ENCODE results near the gene DYRK1B. TPM values are rescaled to one million over a fixed set of nuclear protein-coding genes. Genes with fewer than 3 reads are reported as not detected.
"Not testable (repeated sequence)": the region's sequence is repeated elsewhere in the genome, so short reads cannot be mapped to it uniquely, and the experiment has no call there.

The DYRK1B gene
- polyA plus RNA-seq, 1 donor, result 27.6 TPM

- H3K4me3 ChIP-seq (ENCODE audit: low read length); H3K4me1 ChIP-seq (ENCODE audit: control insufficient read depth, insufficient read depth, low read length); H3K27ac ChIP-seq (ENCODE audit: low read length); H3K9me3 ChIP-seq (ENCODE audit: control insufficient read depth, low read depth, low read length); H3K27me3 ChIP-seq (ENCODE audit: control insufficient read depth, insufficient read depth, low read length); H3K36me3 ChIP-seq (ENCODE audit: control insufficient read depth, insufficient read depth, low read length); DNase-seq: not testable (repeated sequence)
- no CpG with 5 or more reads among the region's 11 CpGs for WGBS (ENCODE audit: insufficient coverage, low lambda C conversion rate)
Observed at GRCh38 chr19:39876486-39876885, 42.5 kb upstream of the DYRK1B start.

GRCh38 chr19:39875401-39875864, 41.5 kb upstream of the DYRK1B start:
- WGBS (ENCODE audit: insufficient coverage, low lambda C conversion rate), result no CpG with 5 or more reads among the region's 43 CpGs
- H3K27me3 ChIP-seq (ENCODE audit: control insufficient read depth, insufficient read depth, low read length); DNase-seq; H3K4me3 ChIP-seq (ENCODE audit: low read length); H3K27ac ChIP-seq (ENCODE audit: low read length); H3K36me3 ChIP-seq (ENCODE audit: control insufficient read depth, insufficient read depth, low read length); H3K9me3 ChIP-seq (ENCODE audit: control insufficient read depth, low read depth, low read length); H3K4me1 ChIP-seq (ENCODE audit: control insufficient read depth, insufficient read depth, low read length): not testable (repeated sequence)

- Histone ChIP-seq H3K36me3 (ENCODE audit: control insufficient read depth, insufficient read depth, low read length) (peaks cover 7% of the 10 kb centered on the region), H3K4me3 (ENCODE audit: low read length) (no peak overlapping the region), H3K4me1 (ENCODE audit: control insufficient read depth, insufficient read depth, low read length) (no peaks in the 10 kb centered on the region), H3K27ac (ENCODE audit: low read length) (no peak overlapping the region), H3K9me3 (ENCODE audit: control insufficient read depth, low read depth, low read length) (no peaks in the 10 kb centered on the region), H3K27me3 (ENCODE audit: control insufficient read depth, insufficient read depth, low read length) (no peaks in the 10 kb centered on the region)
- no CpG with 5 or more reads among the region's 1 CpG for WGBS (ENCODE audit: insufficient coverage, low lambda C conversion rate)
- DNase-seq, result no peak
Observed at GRCh38 chr19:39874404-39874803, 40.4 kb upstream of the DYRK1B start.

DNA sequence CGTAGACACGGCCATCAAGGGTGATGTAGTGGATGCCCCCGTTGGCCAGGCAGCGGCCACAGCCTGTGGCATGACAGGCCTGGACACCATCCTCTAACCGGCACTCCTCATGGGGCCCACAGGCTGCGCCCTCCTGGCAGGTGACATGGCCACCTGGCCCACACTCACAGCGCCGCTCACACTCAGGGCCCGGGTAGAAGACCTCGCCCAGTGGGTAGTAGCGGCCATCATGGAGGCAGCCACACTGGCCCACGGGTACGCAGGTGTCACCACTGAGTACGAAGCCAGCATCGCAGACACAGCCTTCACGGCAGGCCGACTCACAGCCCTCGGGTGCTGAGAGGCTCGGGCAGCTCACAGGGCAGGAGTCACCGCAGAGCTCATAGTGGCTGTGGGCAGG, 39.4 kb upstream of the DYRK1B start:
- H3K27ac ChIP-seq (ENCODE audit: low read length), result no peak overlapping the region
- H3K4me1 ChIP-seq (ENCODE audit: control insufficient read depth, insufficient read depth, low read length), result no peaks in the 10 kb centered on the region
- no peak for DNase-seq
- H3K9me3 ChIP-seq (ENCODE audit: control insufficient read depth, low read depth, low read length), result no peaks in the 10 kb centered on the region
- no peaks in the 10 kb centered on the region for H3K27me3 ChIP-seq (ENCODE audit: control insufficient read depth, insufficient read depth, low read length)
- no CpG with 5 or more reads among the region's 20 CpGs for WGBS (ENCODE audit: insufficient coverage, low lambda C conversion rate)
- H3K36me3 ChIP-seq (ENCODE audit: control insufficient read depth, insufficient read depth, low read length), result peaks cover 10% of the 10 kb centered on the region
- H3K4me3 ChIP-seq (ENCODE audit: low read length), result no peak overlapping the region

GRCh38 chr19:39871886-39872866, 38.2 kb upstream of the DYRK1B start:
- Histone ChIP-seq H3K36me3 (ENCODE audit: control insufficient read depth, insufficient read depth, low read length) (peaks cover 15% of the 10 kb centered on the region), H3K4me1 (ENCODE audit: control insufficient read depth, insufficient read depth, low read length) (no peaks in the 10 kb centered on the region), H3K27ac (ENCODE audit: low read length) (no peak overlapping the region), H3K27me3 (ENCODE audit: control insufficient read depth, insufficient read depth, low read length) (no peaks in the 10 kb centered on the region), H3K9me3 (ENCODE audit: control insufficient read depth, low read depth, low read length) (no peaks in the 10 kb centered on the region), H3K4me3 (ENCODE audit: low read length) (no peak overlapping the region)
- WGBS (ENCODE audit: insufficient coverage, low lambda C conversion rate), result no CpG with 5 or more reads among the region's 47 CpGs
- DNase-seq, result no peak

DNA sequence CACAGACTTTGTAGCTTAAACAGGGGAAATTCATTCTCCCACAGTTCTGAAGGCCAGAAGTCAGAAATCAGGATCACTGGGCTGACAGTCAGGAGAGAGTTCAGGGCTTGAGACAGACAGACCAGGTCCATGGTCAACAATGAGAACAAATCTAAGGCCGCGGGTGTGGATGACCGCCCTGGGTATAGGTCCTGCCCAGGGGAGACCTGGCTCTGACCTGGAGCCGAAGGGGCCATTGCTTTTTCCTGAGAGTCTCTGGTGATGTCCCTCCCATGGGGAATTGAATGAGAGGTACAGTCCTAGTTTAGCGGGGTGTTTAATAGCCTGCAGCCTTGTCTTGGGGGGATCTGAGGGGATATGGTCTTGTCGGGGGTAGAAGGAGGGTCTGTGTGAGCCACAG, 37.4 kb upstream of the DYRK1B start:
- no peak overlapping the region for H3K27ac ChIP-seq (ENCODE audit: low read length)
- H3K4me3 ChIP-seq (ENCODE audit: low read length), result no peak overlapping the region
- H3K36me3 ChIP-seq (ENCODE audit: control insufficient read depth, insufficient read depth, low read length), result peaks cover 15% of the 10 kb centered on the region
- WGBS (ENCODE audit: insufficient coverage, low lambda C conversion rate), result no CpG with 5 or more reads among the region's 6 CpGs
- no peaks in the 10 kb centered on the region for H3K27me3 ChIP-seq (ENCODE audit: control insufficient read depth, insufficient read depth, low read length)
- no peaks in the 10 kb centered on the region for H3K9me3 ChIP-seq (ENCODE audit: control insufficient read depth, low read depth, low read length)
- no peaks in the 10 kb centered on the region for H3K4me1 ChIP-seq (ENCODE audit: control insufficient read depth, insufficient read depth, low read length)
- no peak for DNase-seq

- Histone ChIP-seq H3K27ac (ENCODE audit: low read length) (no peak overlapping the region), H3K36me3 (ENCODE audit: control insufficient read depth, insufficient read depth, low read length) (peaks cover 21% of the 10 kb centered on the region), H3K4me1 (ENCODE audit: control insufficient read depth, insufficient read depth, low read length) (no peaks in the 10 kb centered on the region), H3K4me3 (ENCODE audit: low read length) (no peak overlapping the region), H3K9me3 (ENCODE audit: control insufficient read depth, low read depth, low read length) (no peaks in the 10 kb centered on the region), H3K27me3 (ENCODE audit: control insufficient read depth, insufficient read depth, low read length) (no peaks in the 10 kb centered on the region)
- WGBS (ENCODE audit: insufficient coverage, low lambda C conversion rate), result no CpG with 5 or more reads among the region's 16 CpGs
- DNase-seq, result no peak
Observed at GRCh38 chr19:39870171-39870971, 36.4 kb upstream of the DYRK1B start.

DNA sequence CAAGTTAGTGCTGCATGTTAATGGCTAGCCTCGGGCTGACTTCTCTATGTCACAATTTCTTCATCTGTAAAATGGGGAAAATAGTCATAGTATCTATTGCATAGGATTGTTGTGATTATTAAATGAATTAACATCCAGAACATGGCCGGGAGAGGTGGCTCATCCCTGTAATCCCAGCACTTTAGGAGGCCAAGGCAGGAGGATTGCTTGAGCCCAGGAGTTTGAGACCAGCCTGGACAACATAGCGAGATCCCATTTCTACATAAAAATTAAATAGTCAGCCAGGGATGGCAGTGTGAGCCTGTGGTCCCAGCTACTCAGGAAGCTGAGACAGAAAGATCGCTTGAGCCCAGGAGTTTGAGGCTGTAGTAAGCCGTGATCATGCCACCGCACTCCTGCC, 34.0 kb upstream of the DYRK1B start:
- Histone ChIP-seq H3K4me3 (ENCODE audit: low read length) (no peak overlapping the region), H3K27ac (ENCODE audit: low read length) (no peak overlapping the region), H3K9me3 (ENCODE audit: control insufficient read depth, low read depth, low read length) (no peaks in the 10 kb centered on the region), H3K27me3 (ENCODE audit: control insufficient read depth, insufficient read depth, low read length) (no peaks in the 10 kb centered on the region), H3K4me1 (ENCODE audit: control insufficient read depth, insufficient read depth, low read length) (no peaks in the 10 kb centered on the region), H3K36me3 (ENCODE audit: control insufficient read depth, insufficient read depth, low read length) (peaks cover 26% of the 10 kb centered on the region)
- WGBS (ENCODE audit: insufficient coverage, low lambda C conversion rate), result no CpG with 5 or more reads among the region's 6 CpGs
- DNase-seq, result no peak

DNA sequence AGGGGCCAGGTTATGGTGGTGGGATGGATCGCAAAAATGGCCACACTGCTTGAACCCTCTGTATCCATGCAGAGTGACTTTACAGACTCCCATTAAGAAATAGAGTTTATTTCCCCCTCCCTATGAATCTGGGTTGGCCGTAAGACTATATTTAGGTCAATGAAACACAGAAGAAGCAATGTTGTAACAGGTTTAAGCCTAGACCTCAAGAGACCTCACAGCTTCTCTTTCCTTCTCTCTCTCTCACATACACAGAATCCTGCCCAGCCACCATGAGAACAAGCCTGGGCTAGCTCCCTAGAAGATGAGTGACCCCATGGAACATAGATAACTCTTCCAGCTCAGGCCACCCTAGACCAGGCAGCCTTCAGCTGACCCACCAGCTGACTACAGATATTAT, 33.2 kb upstream of the DYRK1B start:
- H3K4me1 ChIP-seq (ENCODE audit: control insufficient read depth, insufficient read depth, low read length), result no peaks in the 10 kb centered on the region
- H3K27me3 ChIP-seq (ENCODE audit: control insufficient read depth, insufficient read depth, low read length), result no peaks in the 10 kb centered on the region
- H3K36me3 ChIP-seq (ENCODE audit: control insufficient read depth, insufficient read depth, low read length), result peaks cover 22% of the 10 kb centered on the region
- no peak overlapping the region for H3K4me3 ChIP-seq (ENCODE audit: low read length)
- no peak for DNase-seq
- H3K27ac ChIP-seq (ENCODE audit: low read length), result no peak overlapping the region
- WGBS (ENCODE audit: insufficient coverage, low lambda C conversion rate), result no CpG with 5 or more reads among the region's 2 CpGs
- no peaks in the 10 kb centered on the region for H3K9me3 ChIP-seq (ENCODE audit: control insufficient read depth, low read depth, low read length)

DNA sequence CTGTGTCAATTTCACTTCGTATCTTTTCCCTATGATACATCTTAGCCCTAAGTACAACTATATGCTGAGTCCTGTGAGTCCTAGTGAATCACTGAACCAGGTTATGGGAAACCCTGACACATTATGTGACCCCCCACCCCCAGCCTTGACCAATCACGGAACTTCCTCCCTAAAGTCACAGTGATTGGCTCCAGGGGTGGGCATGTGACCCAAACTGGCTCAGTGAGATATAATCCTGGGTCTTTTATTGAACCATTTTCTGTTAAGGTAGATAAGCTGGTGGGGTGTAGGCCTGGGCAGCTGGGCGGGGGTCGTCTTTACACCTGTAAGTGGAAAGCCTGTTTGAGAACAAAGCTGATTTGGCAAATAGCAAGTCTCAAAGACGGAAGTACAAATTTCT, 32.0 kb upstream of the DYRK1B start:
- H3K27ac ChIP-seq (ENCODE audit: low read length), result no peak overlapping the region
- WGBS (ENCODE audit: insufficient coverage, low lambda C conversion rate), result 100% methylated on average over 1 of the region's 5 CpGs
- no peaks in the 10 kb centered on the region for H3K27me3 ChIP-seq (ENCODE audit: control insufficient read depth, insufficient read depth, low read length)
- peaks cover 21% of the 10 kb centered on the region for H3K36me3 ChIP-seq (ENCODE audit: control insufficient read depth, insufficient read depth, low read length)
- no peak for DNase-seq
- H3K4me3 ChIP-seq (ENCODE audit: low read length), result no peak overlapping the region
- H3K9me3 ChIP-seq (ENCODE audit: control insufficient read depth, low read depth, low read length), result no peaks in the 10 kb centered on the region
- no peaks in the 10 kb centered on the region for H3K4me1 ChIP-seq (ENCODE audit: control insufficient read depth, insufficient read depth, low read length)

Measured in large intestine (tissue), 3 donors.